SU-DHL-6 (cell line): Measurements from ENCODE around the gene PLXDC2.

ENCODE experiments used
- H2AFZ ChIP-seq: fragments of 200-600 bp; sonication (generic); 2 replicates; pipeline ENCODE4 v1.6.1; 2014; ENCODE audit warnings: low read depth, mild to moderate bottlenecking, moderate library complexity, mixed read lengths, antibody characterized with exemption, low read length; ENCODE audit not compliant: severe bottlenecking
- H3F3A ChIP-seq: fragments of 200-600 bp; shearing (Covaris generic); 2 replicates; pipeline ENCODE4 v1.6.0; 2016; ENCODE audit warnings: antibody characterized with exemption, mild to moderate bottlenecking; ENCODE audit not compliant: insufficient read depth
- H3K27ac ChIP-seq: fragments of 200-600 bp; sonication (generic); 2 replicates; pipeline ENCODE4 v1.5.1; 2016; ENCODE audit warnings: low read depth, mild to moderate bottlenecking, low read length, moderate library complexity, mixed read lengths
- H3K27me3 ChIP-seq: fragments of 200-600 bp; sonication (generic), shearing (Covaris generic); 2 replicates; pipeline ENCODE4 v1.6.0; 2014; ENCODE audit warnings: mild to moderate bottlenecking, low read length
- H3K36me3 ChIP-seq: fragments of 200-600 bp; sonication (generic); 2 replicates; pipeline ENCODE4 v1.6.1; 2014; ENCODE audit warnings: mild to moderate bottlenecking, low read length, mixed read lengths
- H3K4me2 ChIP-seq: fragments of 300-600, 200-600 bp; shearing (Covaris generic), sonication (generic); 2 replicates; pipeline ENCODE4 v1.6.0; 2014; ENCODE audit warnings: low read length, low read depth, mild to moderate bottlenecking; ENCODE audit not compliant: poor library complexity, severe bottlenecking
- H3K4me3 ChIP-seq: fragments of 200-600 bp; sonication (generic); 2 replicates; pipeline ENCODE4 v1.5.1; 2014; ENCODE audit warnings: antibody characterized with exemption, low read length, mild to moderate bottlenecking, mixed read lengths; ENCODE audit not compliant: insufficient read depth, poor library complexity, severe bottlenecking
- H3K79me2 ChIP-seq: fragments of 200-600 bp; sonication (generic); 2 replicates; pipeline ENCODE4 v1.6.1; 2014; ENCODE audit warnings: mild to moderate bottlenecking, low read length, moderate library complexity; ENCODE audit not compliant: insufficient read depth
- H3K9ac ChIP-seq: fragments of 200-600 bp; sonication (generic); 2 replicates; pipeline ENCODE4 v1.7.0; 2014; ENCODE audit warnings: mild to moderate bottlenecking, low read length
- H3K9me2 ChIP-seq: fragments of 200-600 bp; sonication (generic); replicated peaks from 2 replicates; pipeline ENCODE4 v1.6.1; 2014; ENCODE audit warnings: low read length; ENCODE audit not compliant: insufficient read depth
- H3K9me3 ChIP-seq: fragments of 200-600 bp; sonication (generic); 2 replicates; pipeline ENCODE4 v1.6.1; 2014; ENCODE audit warnings: low read length, mixed read lengths; ENCODE audit not compliant: insufficient read depth
- H4K20me1 ChIP-seq: fragments of 200-600 bp; sonication (generic); 2 replicates; pipeline ENCODE4 v1.6.1; 2014; ENCODE audit warnings: low read depth, mild to moderate bottlenecking, antibody characterized with exemption, low read length, moderate library complexity, mixed read lengths
- CTCF ChIP-seq: fragments of 200-600 bp; sonication (generic); IDR thresholded peaks from one replicate; pipeline ENCODE4 v1.5.1; 2017; ENCODE audit warnings: antibody characterized with exemption, mild to moderate bottlenecking, low read length, moderate library complexity; ENCODE audit not compliant: insufficient read depth, poor library complexity, severe bottlenecking
- EZH2phosphoT487 ChIP-seq: fragments of 200-600 bp; sonication (generic), shearing (Covaris generic); conservative IDR thresholded peaks from 2 replicates; pipeline ENCODE4 v1.6.1; 2018; ENCODE audit warnings: mild to moderate bottlenecking, antibody characterized with exemption, low read length, moderate library complexity, mixed read lengths

PLXDC2 gene

GRCh38 chr10:19874190-19874589, 58.0 kb downstream of the PLXDC2 start:
- Histone ChIP-seq H3K9me3 (no peaks in the 10 kb centered on the region), H3K27ac (no peak overlapping the region), H3K36me3 (no peaks in the 10 kb centered on the region), H3K4me2 (no peak overlapping the region), H3K9ac (no peak overlapping the region), H3K9me2 (no peaks in the 10 kb centered on the region), H3F3A (no peaks in the 10 kb centered on the region), H3K79me2 (no peaks in the 10 kb centered on the region), H3K27me3 (no peaks in the 10 kb centered on the region), H3K4me3 (no peak overlapping the region), H2AFZ (no peak overlapping the region), H4K20me1 (no peaks in the 10 kb centered on the region)
- TF ChIP-seq EZH2phosphoT487: no peak

GRCh38 chr10:19874791-19875190, 58.6 kb downstream of the PLXDC2 start:
- no peaks in the 10 kb centered on the region for H3F3A ChIP-seq
- no peaks in the 10 kb centered on the region for H3K9me2 ChIP-seq
- no peaks in the 10 kb centered on the region for H4K20me1 ChIP-seq
- no peak overlapping the region for H3K9ac ChIP-seq
- no peak overlapping the region for H2AFZ ChIP-seq
- H3K4me3 ChIP-seq: no peak overlapping the region
- TF ChIP-seq CTCF (no peak), EZH2phosphoT487 (no peak)
- H3K27me3 ChIP-seq: no peaks in the 10 kb centered on the region
- no peaks in the 10 kb centered on the region for H3K36me3 ChIP-seq
- H3K79me2 ChIP-seq: no peaks in the 10 kb centered on the region
- no peak overlapping the region for H3K4me2 ChIP-seq
- no peaks in the 10 kb centered on the region for H3K9me3 ChIP-seq
- no peak overlapping the region for H3K27ac ChIP-seq

- TF ChIP-seq EZH2phosphoT487 (no peak), CTCF (no peak)
- no peaks in the 10 kb centered on the region for H3K79me2 ChIP-seq
- no peaks in the 10 kb centered on the region for H3K27me3 ChIP-seq
- no peaks in the 10 kb centered on the region for H3K36me3 ChIP-seq
- H4K20me1 ChIP-seq: no peaks in the 10 kb centered on the region
- no peaks in the 10 kb centered on the region for H3F3A ChIP-seq
- no peaks in the 10 kb centered on the region for H3K9me2 ChIP-seq
- H3K27ac ChIP-seq: no peak overlapping the region
- H3K9me3 ChIP-seq: no peaks in the 10 kb centered on the region
- H2AFZ ChIP-seq: no peak overlapping the region
- H3K4me2 ChIP-seq: no peak overlapping the region
- H3K9ac ChIP-seq: no peak overlapping the region
- no peak overlapping the region for H3K4me3 ChIP-seq
Observed at GRCh38 chr10:19876570-19876969, 60.3 kb downstream of the PLXDC2 start.

GRCh38 chr10:19877466-19878255, 61.4 kb downstream of the PLXDC2 start:
- Histone ChIP-seq H3K4me2 (no peak overlapping the region), H3K9me2 (no peaks in the 10 kb centered on the region), H3K4me3 (no peak overlapping the region), H3K27ac (no peak overlapping the region), H4K20me1 (no peaks in the 10 kb centered on the region), H3K9ac (no peak overlapping the region), H3F3A (no peaks in the 10 kb centered on the region), H3K36me3 (no peaks in the 10 kb centered on the region), H3K9me3 (no peaks in the 10 kb centered on the region), H3K79me2 (no peaks in the 10 kb centered on the region), H2AFZ (no peak overlapping the region), H3K27me3 (no peaks in the 10 kb centered on the region)
- TF ChIP-seq CTCF: no peak
- TF ChIP-seq EZH2phosphoT487: no peak
